ENCODE data around the gene CFAP70.

The CFAP70 gene

DNA sequence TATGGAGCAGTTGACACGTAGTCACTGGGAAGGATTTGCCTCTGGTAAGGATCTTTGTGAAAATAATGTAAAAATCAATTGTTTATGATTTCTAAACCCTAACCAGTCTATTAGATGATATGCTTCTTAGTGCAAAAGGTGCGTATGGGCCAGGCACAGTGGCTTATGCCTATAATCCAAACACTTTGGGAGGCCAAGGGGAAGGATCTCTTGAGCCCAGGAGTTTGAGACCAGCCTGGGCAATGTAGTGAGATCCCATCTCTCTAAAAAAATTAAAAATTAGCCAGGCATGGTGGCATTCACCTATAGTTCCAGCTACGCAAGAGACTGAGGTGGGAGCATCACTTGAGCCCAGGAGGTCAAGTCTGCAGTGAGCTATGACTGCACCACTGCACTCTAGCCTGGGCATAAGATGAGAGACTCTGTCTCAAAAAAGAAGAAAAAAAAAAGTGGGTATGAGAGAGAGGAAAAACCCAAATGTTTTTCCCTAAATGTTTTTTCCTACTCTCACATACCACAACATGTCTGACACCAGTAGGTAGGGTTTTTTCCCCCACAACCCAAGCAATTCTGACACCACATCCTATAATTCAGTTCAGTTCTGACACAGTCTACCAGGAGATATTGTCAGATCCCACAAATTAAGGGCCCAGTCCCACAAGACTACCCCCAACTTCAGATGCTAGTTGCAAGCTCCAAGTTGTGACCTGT, 148.1 kb downstream of the CFAP70 start:
- DNase-seq, result no peak

DNA sequence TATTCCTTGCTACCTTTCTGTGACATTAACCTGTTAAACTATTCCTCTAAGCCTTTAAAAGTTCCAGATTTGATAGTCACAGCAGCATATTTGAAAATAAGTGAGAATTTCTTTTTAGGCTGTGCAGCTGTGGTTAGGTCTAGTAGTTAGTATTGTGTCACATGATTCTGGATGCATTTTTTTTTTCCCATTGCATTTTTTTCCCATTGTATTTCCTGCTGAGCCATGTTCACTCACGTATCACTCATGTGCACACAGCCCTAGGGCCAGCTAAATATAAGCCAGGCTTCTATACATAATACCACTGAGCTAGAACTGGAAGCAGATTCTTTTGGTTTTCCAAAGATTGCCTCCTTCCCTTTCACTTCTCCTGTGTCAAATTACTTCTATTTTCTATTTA, 149.0 kb downstream of the CFAP70 start:
- DNase-seq, result peak; percentile 46

DNA sequence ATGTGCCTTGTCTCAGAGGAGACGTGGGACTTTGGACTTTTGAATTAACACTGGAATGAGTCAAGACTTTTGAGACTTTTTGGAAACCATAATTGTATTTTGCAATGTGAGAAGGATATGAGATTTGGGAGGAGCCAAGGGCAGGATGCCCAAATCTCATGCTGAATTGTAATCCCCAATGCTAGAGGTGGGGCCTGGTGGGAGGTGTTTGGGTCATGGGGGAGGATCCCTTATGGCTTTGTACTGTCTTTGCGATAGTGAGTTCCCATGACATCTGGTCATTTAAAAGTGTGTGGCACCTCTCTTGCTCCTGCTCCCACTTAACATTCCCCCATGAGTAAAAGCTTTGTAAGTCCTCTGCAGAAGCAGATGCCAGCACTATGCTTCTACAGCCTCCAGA, 150.8 kb downstream of the CFAP70 start:
- no peak for DNase-seq

DNA sequence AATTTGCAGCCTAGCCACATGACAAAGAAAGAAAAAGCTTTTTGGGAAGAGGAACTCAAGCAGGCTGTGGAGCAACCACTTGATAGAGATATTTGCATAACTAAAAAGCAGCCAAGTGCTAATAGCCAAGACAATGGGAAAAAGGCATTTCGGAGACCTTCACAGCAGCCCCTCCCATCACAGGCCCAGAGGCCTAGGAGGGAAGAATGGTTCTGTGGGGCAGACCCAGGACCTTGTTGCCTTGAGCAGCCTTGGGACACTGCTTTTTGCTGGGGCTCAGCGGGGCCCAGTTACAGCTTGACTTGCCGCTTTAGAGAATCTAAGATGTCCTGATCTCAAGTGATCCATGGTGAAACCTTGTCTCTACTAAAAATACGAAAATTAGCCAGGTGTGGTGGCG, 152.3 kb downstream of the CFAP70 start:
- no peak for DNase-seq

DNA sequence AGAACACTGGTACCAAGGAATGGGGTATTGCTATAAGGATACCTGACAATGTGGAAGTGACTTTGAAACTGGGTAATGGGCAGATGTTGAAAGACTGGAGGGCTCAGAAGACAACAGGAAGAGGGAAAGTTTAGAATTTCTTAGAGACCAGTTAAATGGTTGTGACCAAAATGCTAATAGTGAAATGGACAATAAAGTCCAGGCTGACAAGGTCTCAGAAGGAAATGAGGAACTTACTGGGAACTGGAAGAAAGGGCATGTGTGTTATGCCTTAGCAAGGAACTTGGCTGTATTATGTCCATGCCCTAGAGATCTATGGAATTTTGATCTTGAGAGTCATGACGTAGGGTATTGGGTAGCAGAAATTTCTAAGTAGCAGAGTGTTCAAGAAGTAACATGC, 152.8 kb downstream of the CFAP70 start:
- no peak for DNase-seq

DNA sequence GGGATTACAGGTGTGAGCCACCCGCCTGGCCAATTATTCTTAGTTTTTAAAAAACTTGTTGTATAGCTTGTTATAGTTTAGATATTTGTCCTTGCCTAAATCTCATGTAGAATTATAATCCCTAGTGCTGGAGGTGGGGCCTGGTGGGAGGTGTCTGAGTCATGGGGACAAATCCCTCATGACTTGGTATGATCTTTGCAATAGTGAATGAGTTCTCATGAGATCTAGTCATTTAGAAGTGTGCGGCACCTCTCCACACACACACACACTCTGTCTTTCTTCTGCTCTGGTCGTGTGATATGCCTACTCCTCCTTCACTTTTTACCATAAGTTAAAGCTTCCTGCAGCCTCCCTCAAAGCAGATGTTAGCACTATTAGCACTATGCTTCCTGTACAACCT, 153.6 kb downstream of the CFAP70 start:
- DNase-seq, result no peak
